ENCODE results near the gene SART1. TPM values are rescaled to one million over a fixed set of nuclear protein-coding genes. Genes with fewer than 3 reads are reported as not detected.

SART1 gene
- total and polyA plus RNA-seq, 4 donors = 13.6 to 24.3 (median 15.1) TPM

- TF ChIP-seq YY1 (IDR thresholded peaks at IDR 0.05) = no peak
- no peak for TF ChIP-seq RXRA (IDR thresholded peaks at IDR 0.05)
- no peak for TF ChIP-seq CTCF (IDR thresholded peaks at IDR 0.05; ENCODE audit: low read depth, low read length, missing input control)
- no peak for TF ChIP-seq SP1 (IDR thresholded peaks at IDR 0.05)
- no peak for TF ChIP-seq HNF4G (IDR thresholded peaks at IDR 0.05)
- TF ChIP-seq EGR1 (IDR thresholded peaks at IDR 0.05; ENCODE audit: low read depth in 2 of 2) = no peak
- TF ChIP-seq FOXA1 (IDR thresholded peaks at IDR 0.05) = no peak
- no peak for TF ChIP-seq RAD21 (IDR thresholded peaks at IDR 0.05)
- TF ChIP-seq HNF4A (conservative IDR thresholded peaks at IDR 0.05) = no peak
- no peak for TF ChIP-seq REST (IDR thresholded peaks at IDR 0.05)
- TF ChIP-seq FOXA2 (IDR thresholded peaks at IDR 0.05) = no peak
- TF ChIP-seq ATF3 (IDR thresholded peaks at IDR 0.05) = no peak
- no peak for DNase-seq (ENCODE audit: low spot score)
- 96% methylated on average over 10 of the region's 10 CpGs for WGBS
- Histone ChIP-seq H3K4me1 (ENCODE audit: control insufficient read depth in 4 of 4, insufficient read depth in 4 of 4, low read length in 3 of 4) (peaks cover 7 to 28% (median 20%) of the 10 kb centered on the region in 4 donors), H3K9ac (ENCODE audit: low read depth in 1 of 2, low read length in 2 of 2) (no peak overlapping the region), H3K36me3 (ENCODE audit: control insufficient read depth in 4 of 4, insufficient read depth in 3 of 4, low read depth in 1 of 4, low read length in 3 of 4) (peaks cover 0 to 9% (median 4%) of the 10 kb centered on the region in 4 donors), H3K4me3 (ENCODE audit: low read depth in 1 of 3, low read length in 3 of 3) (no peak overlapping the region), H3K9me3 (ENCODE audit: control insufficient read depth in 4 of 4, low read length in 3 of 4) (no peaks in the 10 kb centered on the region), H3K27ac (ENCODE audit: low read depth in 1 of 2, low read length in 2 of 2) (no peak overlapping the region), H3K27me3 (ENCODE audit: control insufficient read depth in 4 of 4, insufficient read depth in 4 of 4, low read length in 3 of 4) (no peaks in the 10 kb centered on the region)
Observed at GRCh38 chr11:65921876-65922275, 39.7 kb upstream of the SART1 start.

GRCh38 chr11:65922565-65922964 lies 39.0 kb upstream of the SART1 start:
- TF ChIP-seq EGR1 (IDR thresholded peaks at IDR 0.05; ENCODE audit: low read depth in 2 of 2) (no peak), HNF4A (conservative IDR thresholded peaks at IDR 0.05) (no peak), ATF3 (IDR thresholded peaks at IDR 0.05) (no peak), HNF4G (IDR thresholded peaks at IDR 0.05) (no peak), REST (IDR thresholded peaks at IDR 0.05) (no peak)
- H3K27ac ChIP-seq (ENCODE audit: low read depth in 1 of 2, low read length in 2 of 2) = no peak overlapping the region

More at GRCh38 chr11:65922565-65922964, 39.0 kb upstream of the SART1 start:
- Histone ChIP-seq H3K9me3 (ENCODE audit: control insufficient read depth in 4 of 4, low read length in 3 of 4) (no peaks in the 10 kb centered on the region), H3K9ac (ENCODE audit: low read depth in 1 of 2, low read length in 2 of 2) (no peak overlapping the region), H3K4me1 (ENCODE audit: control insufficient read depth in 4 of 4, insufficient read depth in 4 of 4, low read length in 3 of 4) (peaks cover 7 to 21% (median 16%) of the 10 kb centered on the region in 4 donors), H3K4me3 (ENCODE audit: low read depth in 1 of 3, low read length in 3 of 3) (no peak overlapping the region), H3K36me3 (ENCODE audit: control insufficient read depth in 4 of 4, insufficient read depth in 3 of 4, low read depth in 1 of 4, low read length in 3 of 4) (peaks cover 0 to 9% (median 4%) of the 10 kb centered on the region in 4 donors), H3K27me3 (ENCODE audit: control insufficient read depth in 4 of 4, insufficient read depth in 4 of 4, low read length in 3 of 4) (no peaks in the 10 kb centered on the region)
- DNase-seq (ENCODE audit: low spot score) = no peak
- WGBS = 83% methylated on average over 3 of the region's 3 CpGs
